ENCODE results near the gene TMEM140.
"Not testable (repeated sequence)": the region's sequence is repeated elsewhere in the genome, so short reads cannot be mapped to it uniquely, and the experiment has no call there.

TMEM140 gene

GRCh38 chr7:135194494-135195095, 46.7 kb downstream of the TMEM140 start:
- no peak for DNase-seq (ENCODE audit: low read depth in 3 of 3)

DNA sequence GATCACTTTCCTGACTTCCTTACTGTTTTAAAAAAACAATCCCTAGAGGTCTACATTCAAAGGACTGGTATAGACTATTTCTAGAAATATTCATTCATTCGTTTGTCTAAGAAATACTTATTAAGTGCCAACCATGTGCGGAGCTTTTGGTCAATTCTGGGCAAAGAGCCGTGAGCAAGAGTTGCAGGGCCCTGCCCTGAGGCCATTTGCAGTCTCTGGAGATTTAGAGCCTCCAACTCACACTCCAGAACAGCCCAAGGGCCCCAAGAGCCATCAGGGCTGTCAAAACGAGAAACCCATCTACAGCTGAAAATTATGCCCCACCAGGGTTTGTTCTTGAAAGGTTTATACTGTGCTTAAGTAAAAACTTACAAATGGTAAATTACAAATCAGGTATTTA, 47.3 kb downstream of the TMEM140 start:
- no peak for DNase-seq (ENCODE audit: low read depth in 3 of 3)

DNA sequence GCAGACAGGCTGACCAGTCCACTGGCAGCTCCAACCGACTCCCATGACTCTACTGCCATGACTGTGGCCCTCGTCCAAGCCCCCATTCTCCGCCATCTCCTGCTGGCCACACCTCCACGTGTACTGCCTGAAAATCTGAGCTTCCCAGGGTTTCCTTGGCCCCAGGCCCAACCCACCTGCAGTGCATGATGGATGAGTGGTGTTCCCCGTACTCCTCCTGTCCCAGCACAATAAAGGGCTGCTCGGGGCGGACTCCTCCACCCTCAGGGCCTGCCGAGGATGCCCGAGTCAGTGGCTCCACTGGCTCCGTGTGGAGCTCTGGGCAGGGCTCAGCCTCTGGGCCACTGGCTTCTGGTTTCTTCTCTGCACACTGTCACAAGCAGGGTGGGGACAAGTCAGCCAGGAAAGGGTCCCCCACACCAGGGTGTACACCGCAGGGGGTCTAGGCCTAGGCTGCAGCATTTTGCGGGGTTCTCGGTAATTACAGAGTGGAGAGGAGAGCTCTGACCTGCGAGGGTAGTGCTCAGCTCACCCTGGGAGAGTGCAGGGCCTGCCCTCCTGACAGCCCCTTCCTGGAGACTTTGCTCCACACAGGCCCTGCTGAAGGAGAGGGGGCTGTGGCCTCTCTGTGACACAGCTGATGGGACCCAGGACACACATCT, 48.2 kb downstream of the TMEM140 start:
- no peak for DNase-seq (ENCODE audit: low read depth in 3 of 3)

DNA sequence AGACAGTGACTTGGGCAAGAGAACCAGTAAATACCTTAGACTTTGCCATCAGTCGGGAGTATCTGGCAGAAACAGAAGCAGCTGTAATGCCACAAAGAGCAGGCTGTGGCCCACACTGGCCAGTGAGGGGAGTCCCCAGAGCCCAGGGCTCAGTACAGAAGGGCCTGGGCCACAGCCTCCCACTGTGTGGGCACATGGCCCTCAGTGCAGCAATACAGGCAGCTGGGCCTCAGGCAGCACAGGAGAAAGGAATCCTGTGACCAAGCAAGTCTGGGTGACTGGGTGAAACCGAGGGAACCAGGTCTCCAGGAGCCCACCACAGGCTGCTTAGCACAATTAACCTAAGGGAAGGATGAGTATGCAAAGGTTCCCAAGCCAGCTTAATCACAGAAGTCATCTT, 49.5 kb downstream of the TMEM140 start:
- no peak for DNase-seq (ENCODE audit: low read depth in 3 of 3)

DNA sequence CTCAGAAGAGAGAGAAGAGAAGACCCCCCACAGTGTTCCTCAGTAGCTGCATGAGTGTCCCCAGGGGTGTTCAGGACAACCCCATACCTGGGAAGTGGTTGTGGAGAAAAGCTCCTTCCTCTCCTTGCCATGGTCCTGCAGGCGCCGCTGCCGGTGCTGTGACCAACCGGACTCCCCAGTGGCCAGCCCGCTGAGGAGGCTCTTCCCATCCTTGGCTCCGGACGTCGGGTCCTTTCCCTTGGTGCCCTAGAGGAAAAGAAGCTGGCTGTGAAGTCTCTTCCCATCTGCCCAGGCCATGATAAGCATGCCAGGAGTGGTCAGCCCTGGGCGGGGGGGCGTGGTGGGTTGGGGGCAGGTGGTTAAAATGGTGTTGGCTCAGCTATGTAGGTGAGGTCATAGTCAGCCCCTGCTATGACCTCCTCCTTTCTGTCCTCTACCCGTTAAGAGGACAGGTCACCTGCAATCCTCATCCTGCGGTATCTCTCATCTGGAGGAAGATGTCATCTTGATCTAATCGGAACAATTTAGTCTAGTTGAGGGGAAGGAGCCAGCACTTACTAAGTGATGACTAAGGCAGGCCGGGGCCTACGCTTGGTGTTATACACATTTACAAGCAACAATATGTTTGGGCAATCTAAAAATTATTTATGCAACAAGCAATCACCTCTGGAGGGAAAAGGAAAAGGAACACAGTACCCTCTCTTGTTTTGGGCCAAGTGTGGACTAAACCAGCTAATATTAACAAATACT, 50.2 kb downstream of the TMEM140 start:
- no peak for DNase-seq (ENCODE audit: low read depth in 3 of 3)

- no peak for DNase-seq (ENCODE audit: low read depth in 3 of 3)
These were observed 51.6 kb downstream of the TMEM140 start for GRCh38 chr7:135199439-135199838.

- DNase-seq (ENCODE audit: low read depth in 3 of 3), result no peak
These were observed 53.0 kb downstream of the TMEM140 start for GRCh38 chr7:135200821-135201331.

- DNase-seq (ENCODE audit: low read depth in 3 of 3), result no peak
These were observed 53.5 kb downstream of the TMEM140 start for GRCh38 chr7:135201350-135201749.

DNA sequence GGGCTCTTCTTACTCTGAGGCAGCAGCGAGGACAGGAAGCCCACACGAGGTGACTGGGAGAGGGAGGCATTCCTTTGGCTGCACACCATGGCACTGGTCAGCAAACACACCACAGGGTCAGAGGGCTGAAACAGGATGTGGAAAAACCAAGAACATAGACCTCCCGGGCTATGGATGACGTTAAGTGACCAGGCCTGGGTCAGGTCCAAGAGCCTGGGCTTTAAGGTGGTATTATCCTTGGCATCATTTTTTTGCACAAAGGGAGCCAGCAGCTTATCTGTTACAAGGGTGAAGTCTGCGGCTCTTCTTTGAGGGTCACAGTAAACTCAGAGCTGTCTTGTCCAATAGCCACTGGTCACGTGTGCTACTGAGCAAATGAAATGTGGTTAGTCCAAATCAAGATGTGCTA, 56.5 kb downstream of the TMEM140 start:
- no peak for DNase-seq (ENCODE audit: low read depth in 3 of 3)

DNA sequence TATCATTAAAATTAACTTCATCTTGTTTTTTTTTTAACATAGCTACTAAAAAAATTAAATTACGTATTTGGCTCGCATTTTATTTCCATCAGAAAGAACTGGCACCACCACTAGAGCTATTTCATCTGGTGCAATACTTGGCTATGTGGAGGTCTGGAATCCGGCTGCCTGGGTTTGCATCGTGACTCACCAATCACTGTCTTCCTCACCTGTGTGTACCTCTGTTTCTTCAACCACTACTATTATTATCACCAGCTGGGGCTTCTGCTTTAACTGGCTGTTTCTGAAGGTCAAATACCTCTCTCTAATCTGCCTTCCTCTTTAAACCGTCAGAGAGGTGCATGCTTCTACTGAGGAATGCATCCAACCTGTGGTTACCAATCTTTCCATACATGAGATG, 57.0 kb downstream of the TMEM140 start:
- no peak for DNase-seq (ENCODE audit: low read depth in 3 of 3)

- DNase-seq (ENCODE audit: low read depth in 3 of 3), result no peak
These were observed 58.0 kb downstream of the TMEM140 start for GRCh38 chr7:135205850-135206249.

- DNase-seq (ENCODE audit: low read depth in 3 of 3), result no peak
These were observed 59.1 kb downstream of the TMEM140 start for GRCh38 chr7:135206941-135207391.

DNA sequence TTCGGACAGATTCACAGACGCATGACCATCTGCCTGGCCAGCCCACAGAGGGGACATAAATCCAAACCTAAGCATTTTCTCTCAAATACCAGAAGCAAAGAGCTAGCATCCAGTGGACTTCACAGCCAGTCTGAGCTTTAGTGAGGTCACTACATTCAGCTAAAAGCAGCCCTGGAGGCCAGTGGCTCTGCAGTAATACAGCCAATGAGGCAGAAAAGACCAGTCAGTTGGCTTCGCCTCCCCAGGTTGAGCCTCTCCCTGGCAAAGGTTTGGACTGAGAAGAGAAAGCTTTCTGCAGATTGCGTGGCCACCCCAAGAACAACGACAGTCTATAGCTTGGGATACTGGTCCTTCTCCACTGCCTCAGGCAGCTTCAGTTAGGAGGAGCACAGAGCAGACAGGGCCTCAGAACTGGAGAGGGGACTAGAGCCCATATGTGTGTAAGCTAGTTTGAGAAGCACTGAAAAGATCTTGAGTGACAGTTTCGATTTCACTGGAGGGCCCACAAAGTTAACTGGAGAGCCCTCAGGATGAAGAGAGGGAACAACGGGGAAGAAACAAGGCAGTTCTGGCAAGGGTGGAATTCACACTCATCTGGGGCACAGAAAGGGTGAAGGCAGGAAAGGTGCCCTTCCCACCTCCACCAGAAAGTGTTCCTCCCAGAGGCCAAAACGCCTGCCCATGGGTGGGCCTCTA, 59.7 kb downstream of the TMEM140 start:
- DNase-seq (ENCODE audit: low read depth in 3 of 3), result no peak

- no peak for DNase-seq (ENCODE audit: low read depth in 3 of 3)
These were observed 60.4 kb downstream of the TMEM140 start for GRCh38 chr7:135208102-135208793.

DNA sequence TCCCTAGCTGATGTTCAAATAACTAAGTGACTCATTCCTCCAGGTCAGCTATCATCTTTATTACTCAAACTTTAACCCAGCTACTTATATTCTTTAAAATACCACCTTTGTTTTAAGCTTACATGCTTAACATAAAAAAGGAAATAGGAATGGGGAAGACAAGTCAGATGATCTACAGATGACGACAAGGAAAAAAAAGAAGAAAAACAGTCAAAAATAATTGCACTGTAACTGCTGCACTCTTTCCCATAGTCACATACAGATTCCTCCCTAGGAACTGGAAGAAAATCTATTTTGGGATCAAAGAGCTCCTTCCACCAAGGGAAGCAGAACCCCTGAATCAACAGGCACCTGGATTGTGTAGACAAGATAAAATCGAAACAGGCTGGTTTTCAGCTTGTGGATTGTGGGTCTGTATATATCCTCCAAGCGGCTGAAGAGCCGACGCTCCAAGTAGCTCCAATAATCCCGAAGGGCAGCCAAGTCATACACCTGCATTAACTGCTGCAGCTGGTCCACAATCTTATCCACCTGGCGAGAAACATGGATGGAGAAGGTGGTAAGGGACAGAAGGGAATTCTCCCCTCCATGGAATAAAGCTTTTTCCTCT, 61.5 kb downstream of the TMEM140 start:
- no peak for DNase-seq (ENCODE audit: low read depth in 3 of 3)

DNA sequence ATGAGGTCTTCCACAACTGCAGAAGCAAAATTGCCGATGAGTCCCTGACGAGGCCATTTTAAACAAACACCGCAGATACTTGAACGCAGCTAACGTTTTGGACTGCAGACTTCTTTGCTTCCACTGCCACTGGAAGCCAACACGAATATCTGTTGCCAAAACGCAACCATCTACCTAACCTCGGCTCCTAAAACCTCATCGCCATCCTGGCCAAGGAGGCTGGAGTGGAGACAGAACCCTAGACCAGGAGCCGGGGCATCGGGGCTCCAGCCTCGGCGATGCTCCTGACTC, 63.0 kb downstream of the TMEM140 start:
- no peak for DNase-seq (ENCODE audit: low read depth in 3 of 3)

GRCh38 chr7:135211179-135211945, 63.5 kb downstream of the TMEM140 start, which contains the start of gene WDR91:
Gene WDR91 (minus strand): TSS chr7:135211526. CDS start chr7:135211502, 24 bp downstream.
- peak; percentile 92 to 96 (median 94) for DNase-seq (ENCODE audit: low read depth in 3 of 3)

DNA sequence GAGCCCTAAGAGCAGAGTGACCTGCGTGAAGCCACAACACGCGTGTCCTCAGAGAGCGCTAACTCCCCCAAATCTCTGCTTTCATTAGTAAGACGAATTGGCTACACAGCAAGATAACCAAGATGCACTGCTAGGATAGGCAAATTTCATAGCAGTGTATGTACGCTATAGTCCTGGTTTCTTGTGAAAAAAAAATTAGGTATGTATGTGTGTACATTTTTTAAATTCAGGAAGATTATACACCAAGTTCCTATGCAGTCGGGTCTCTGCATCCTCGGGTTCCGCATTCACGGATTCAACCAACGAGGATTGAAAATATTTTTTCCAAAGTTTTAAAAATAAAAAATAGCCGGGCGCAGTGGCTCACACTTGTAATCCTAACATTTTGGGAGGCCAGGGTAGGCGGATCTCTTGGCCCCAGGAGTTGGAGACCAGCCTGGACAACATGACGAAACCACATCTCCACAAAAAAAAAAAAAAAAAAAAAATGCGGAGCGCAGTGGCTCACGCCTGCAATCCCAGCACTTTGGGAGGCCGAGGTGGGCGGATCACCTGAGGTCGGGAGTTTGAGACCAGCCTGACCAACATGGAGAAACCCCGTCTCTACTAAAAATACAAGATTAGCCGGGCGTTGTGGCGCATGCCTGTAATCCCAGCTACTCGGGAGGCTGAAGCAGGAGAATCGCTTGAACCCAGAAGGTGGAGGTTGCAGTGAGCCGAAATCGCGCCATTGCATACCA, 64.2 kb downstream of the TMEM140 start:
- DNase-seq (ENCODE audit: low read depth in 3 of 3), result not testable (repeated sequence)

GRCh38 chr7:135213831-135214230, 66.0 kb downstream of the TMEM140 start:
- no peak for DNase-seq (ENCODE audit: low read depth in 3 of 3)

DNA sequence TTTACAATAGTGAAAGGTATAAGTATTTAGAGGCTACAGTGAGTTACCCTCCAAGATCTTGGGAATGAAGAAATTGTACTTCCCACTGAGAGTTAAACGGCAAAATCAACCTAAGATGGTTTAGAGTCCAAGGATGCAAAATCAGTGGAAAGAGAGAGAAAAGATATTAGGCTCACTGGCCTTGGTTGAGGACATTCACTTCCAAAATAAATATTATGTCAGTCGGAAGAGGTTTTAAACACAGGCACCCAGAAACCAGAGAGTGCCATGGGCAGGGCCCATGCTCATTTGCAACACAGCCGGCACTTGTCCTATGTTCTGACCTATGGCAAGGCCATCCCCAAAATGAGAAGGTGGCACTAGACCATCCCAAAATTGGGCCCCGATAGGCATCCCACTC, 67.3 kb downstream of the TMEM140 start:
- DNase-seq (ENCODE audit: low read depth in 3 of 3), result no peak

Data from stimulated activated CD4-positive, alpha-beta T cell treated with anti-CD3 and anti-CD28 coated beads, TNF-alpha, amount 100 ng/mL, for 48 hours (primary cell).